K562 (cell line): ENCODE results near the gene SET. TPM values are rescaled to one million over a fixed set of nuclear protein-coding genes. Genes with fewer than 3 reads are reported as not detected.

Source experiments
- CAMTA2 ChIP-seq: fragments of 250-450 bp; sonication (Bioruptor Pico); conservative IDR thresholded peaks from 2 replicates; pipeline ENCODE4 v1.5.1; 2022
- ETV1 ChIP-seq: fragments of 450-650 bp; conservative IDR thresholded peaks from 2 replicates; pipeline ENCODE4 v1.6.1; 2016; ENCODE audit warnings: missing genetic modification characterization, control low read depth, low read depth, missing compliant biosample characterization
- FOXM1 ChIP-seq, 2 experiments: fragments of 450-650 bp in 1 of 2; sonication (generic) in 1 of 2; formaldehyde crosslinking in 1 of 2; IDR thresholded peaks; 2 replicates each; pipeline versions ENCODE4 v1.6.1 to v1.9.0; 2017 to 2022; ENCODE audit warnings: low read depth in 2 of 2, mild to moderate bottlenecking in 2 of 2, missing genetic modification reagents in 1 of 2, moderate library complexity in 1 of 2
- HNRNPH1 ChIP-seq: fragments of 200-400 bp; formaldehyde crosslinking; optimal IDR thresholded peaks from 2 replicates; pipeline ENCODE3; 2017; ENCODE audit warnings: low read depth, mild to moderate bottlenecking, low read length, moderate library complexity
- MXI1 ChIP-seq: IDR thresholded peaks from 2 replicates; pipeline ENCODE4 v1.6.1; 2011; ENCODE audit warnings: low read depth, mild to moderate bottlenecking, improper control_type of control experiment, low read length
- NFIX ChIP-seq: fragments of 250-450 bp; sonication (Bioruptor Pico); IDR thresholded peaks from 2 replicates; pipeline ENCODE4 v1.4.0; 2020; ENCODE audit warnings: low read depth, mild to moderate bottlenecking, moderate library complexity
- SAP30 ChIP-seq: fragments of 200-600 bp; sonication (generic); IDR thresholded peaks from 2 replicates; pipeline ENCODE4 v1.6.1; 2012; ENCODE audit warnings: borderline replicate concordance, low read depth, mild to moderate bottlenecking, moderate library complexity, low read length, control low read depth, inconsistent platforms; ENCODE audit not compliant: insufficient read depth, poor library complexity, severe bottlenecking
- TCF7 ChIP-seq: sonication (generic); IDR thresholded peaks from 2 replicates; pipeline ENCODE4 v1.6.1; 2016; ENCODE audit warnings: antibody characterized with exemption, borderline replicate concordance
- ZNF12 ChIP-seq: sonication (generic); formaldehyde crosslinking; IDR thresholded peaks from 2 replicates; pipeline ENCODE4 v1.4.0; 2020; ENCODE audit warnings: mild to moderate bottlenecking, missing genetic modification reagents
- ZNF518B ChIP-seq: fragments of 250-450 bp; sonication (Bioruptor Pico); IDR thresholded peaks from 2 replicates; pipeline ENCODE4 v1.5.0; 2021; ENCODE audit warnings: mild to moderate bottlenecking, moderate library complexity
- ZNF644 ChIP-seq: fragments of 200-800 bp; sonication (Bioruptor generic); IDR thresholded peaks from 2 replicates; pipeline ENCODE4 v1.6.1; 2016; ENCODE audit warnings: low read depth, missing genetic modification characterization, missing compliant biosample characterization
- ZNF780A ChIP-seq: fragments of 250-450 bp; sonication (Bioruptor Pico); IDR thresholded peaks from 2 replicates; pipeline ENCODE4 v1.5.0; 2021; ENCODE audit warnings: mild to moderate bottlenecking
- polyA plus RNA-seq, 8 experiments: library from polyadenylated mRNA; depleted of rRNA in 4 of 8; stranded (reverse) in 5 of 8; unstranded in 3 of 8; fragments of >200 nt; fragmentation: Nextera tagmentation in 2 of 8; fragmentation: Illumina TruSeq in 1 of 8; extraction: Ambion mirVana in 2 of 8; extraction: Trizol in 1 of 8; gene quantifications; 2 replicates each; pipeline versions ENCODE4 v1.2.1 to v1.2.3, GENCODE V29; 2011 to 2014; ENCODE audit warnings: inconsistent platforms in 1 of 8, missing spikeins in 1 of 8
- total RNA-seq, 7 experiments: library from RNA; depleted of rRNA in 6 of 7; stranded (reverse); fragments of >200 nt in 6 of 7; fragmentation: Illumina TruSeq in 2 of 7; extraction: Trizol in 2 of 7; gene quantifications; 2 replicates each; pipeline versions ENCODE4 v1.2.1 to v1.2.3, GENCODE V29; 2011 to 2021; ENCODE audit warnings: low replicate concordance in 1 of 7
- TF ChIP-seq, protein P1 (sequence below): sonication (generic); formaldehyde crosslinking; IDR thresholded peaks from 2 replicates; pipeline ENCODE4 v1.8.0; 2022; ENCODE audit warnings: missing genetic modification reagents, mild to moderate bottlenecking, moderate library complexity, borderline replicate concordance
- TF ChIP-seq, protein P2 (sequence below): sonication (generic); formaldehyde crosslinking; IDR thresholded peaks from 2 replicates; pipeline ENCODE4 v1.8.0; 2022; ENCODE audit warnings: mild to moderate bottlenecking, missing genetic modification reagents
- TF ChIP-seq, protein P3 (sequence below): fragments of 450-650 bp; formaldehyde crosslinking; IDR thresholded peaks from 2 replicates; pipeline ENCODE4 v1.4.0; 2020; ENCODE audit warnings: mild to moderate bottlenecking, moderate library complexity

Gene SET
- total and polyA plus RNA-seq, 9 of the 15 experiments (the other 6 are each of a cell fraction or from before 2014, with no cell fraction given), result 404 to 1,447 (median 907) TPM

DNA sequence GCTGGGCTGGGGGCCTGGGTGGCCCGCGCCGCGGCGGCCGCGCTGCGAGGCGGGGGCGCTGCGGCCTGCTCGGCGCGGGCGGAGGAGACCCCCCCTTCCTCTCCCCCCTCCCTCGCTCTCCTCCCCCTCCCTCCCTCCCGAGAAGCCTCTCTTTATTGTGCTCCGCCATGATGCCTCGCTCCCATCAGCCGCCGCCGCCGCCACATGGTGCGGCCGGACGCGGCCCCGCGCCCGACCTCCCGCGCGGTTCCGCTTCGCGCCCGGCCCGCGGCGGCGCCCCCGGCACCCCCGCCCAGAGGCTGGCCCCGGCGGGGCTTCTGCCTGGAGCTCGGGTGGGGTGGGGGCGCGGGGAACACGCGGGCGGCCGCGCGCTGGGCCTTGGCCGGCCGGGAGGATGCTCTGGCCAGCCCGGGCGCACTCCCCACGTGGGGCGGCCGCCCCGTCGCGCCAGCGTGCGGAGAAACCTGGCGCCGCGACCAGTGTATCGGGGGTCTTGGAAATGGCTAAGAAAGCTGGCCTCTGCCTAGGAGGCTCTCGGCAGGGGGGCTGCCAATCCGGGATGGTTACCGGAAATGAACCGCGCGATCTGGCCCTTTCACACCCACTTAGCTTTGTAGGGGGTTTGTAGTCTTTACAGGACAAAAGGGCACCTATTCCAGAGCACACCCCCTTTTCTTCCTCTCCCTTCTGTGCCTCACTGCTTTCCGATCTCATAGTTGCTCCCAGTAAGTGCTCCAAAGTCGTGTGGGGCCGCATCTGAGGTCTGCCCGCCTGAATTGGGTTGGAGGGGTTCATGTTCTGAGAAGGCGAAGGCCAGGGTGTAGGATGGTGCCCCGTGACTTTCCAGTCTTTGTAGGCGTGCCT lies 1.0 kb downstream of the SET start (continued):
- TF ChIP-seq, protein P1, sequence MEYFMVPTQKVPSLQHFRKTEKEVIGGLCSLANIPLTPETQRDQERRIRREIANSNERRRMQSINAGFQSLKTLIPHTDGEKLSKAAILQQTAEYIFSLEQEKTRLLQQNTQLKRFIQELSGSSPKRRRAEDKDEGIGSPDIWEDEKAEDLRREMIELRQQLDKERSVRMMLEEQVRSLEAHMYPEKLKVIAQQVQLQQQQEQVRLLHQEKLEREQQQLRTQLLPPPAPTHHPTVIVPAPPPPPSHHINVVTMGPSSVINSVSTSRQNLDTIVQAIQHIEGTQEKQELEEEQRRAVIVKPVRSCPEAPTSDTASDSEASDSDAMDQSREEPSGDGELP, result 0 out of 2 replicates have a peak, but pooled peaks have one; percentile 14
- TF ChIP-seq, protein P2, sequence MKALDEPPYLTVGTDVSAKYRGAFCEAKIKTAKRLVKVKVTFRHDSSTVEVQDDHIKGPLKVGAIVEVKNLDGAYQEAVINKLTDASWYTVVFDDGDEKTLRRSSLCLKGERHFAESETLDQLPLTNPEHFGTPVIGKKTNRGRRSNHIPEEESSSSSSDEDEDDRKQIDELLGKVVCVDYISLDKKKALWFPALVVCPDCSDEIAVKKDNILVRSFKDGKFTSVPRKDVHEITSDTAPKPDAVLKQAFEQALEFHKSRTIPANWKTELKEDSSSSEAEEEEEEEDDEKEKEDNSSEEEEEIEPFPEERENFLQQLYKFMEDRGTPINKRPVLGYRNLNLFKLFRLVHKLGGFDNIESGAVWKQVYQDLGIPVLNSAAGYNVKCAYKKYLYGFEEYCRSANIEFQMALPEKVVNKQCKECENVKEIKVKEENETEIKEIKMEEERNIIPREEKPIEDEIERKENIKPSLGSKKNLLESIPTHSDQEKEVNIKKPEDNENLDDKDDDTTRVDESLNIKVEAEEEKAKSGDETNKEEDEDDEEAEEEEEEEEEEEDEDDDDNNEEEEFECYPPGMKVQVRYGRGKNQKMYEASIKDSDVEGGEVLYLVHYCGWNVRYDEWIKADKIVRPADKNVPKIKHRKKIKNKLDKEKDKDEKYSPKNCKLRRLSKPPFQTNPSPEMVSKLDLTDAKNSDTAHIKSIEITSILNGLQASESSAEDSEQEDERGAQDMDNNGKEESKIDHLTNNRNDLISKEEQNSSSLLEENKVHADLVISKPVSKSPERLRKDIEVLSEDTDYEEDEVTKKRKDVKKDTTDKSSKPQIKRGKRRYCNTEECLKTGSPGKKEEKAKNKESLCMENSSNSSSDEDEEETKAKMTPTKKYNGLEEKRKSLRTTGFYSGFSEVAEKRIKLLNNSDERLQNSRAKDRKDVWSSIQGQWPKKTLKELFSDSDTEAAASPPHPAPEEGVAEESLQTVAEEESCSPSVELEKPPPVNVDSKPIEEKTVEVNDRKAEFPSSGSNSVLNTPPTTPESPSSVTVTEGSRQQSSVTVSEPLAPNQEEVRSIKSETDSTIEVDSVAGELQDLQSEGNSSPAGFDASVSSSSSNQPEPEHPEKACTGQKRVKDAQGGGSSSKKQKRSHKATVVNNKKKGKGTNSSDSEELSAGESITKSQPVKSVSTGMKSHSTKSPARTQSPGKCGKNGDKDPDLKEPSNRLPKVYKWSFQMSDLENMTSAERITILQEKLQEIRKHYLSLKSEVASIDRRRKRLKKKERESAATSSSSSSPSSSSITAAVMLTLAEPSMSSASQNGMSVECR, result peak; percentile 50; the same call in 1 of the 2 replicates
- TF ChIP-seq ZNF12 (CRISPR knock-in tag) (peak; percentile 59; the same call in 1 of the 2 replicates), ZNF780A (no peak), ETV1 (peak; percentile 32; the same call in 1 of the 2 replicates), FOXM1 (IDR thresholded peaks at IDR 0.05; ENCODE audit: low read depth) (no peak), FOXM1 (CRISPR knock-in tag; IDR thresholded peaks at IDR 0.05; ENCODE audit: low read depth) (no peak), TCF7 (no peak), ZNF644 (tag) (no peak), SAP30 (peak; percentile 95), ZNF518B (CRISPR knock-in tag) (no peak), CAMTA2 (CRISPR knock-in tag) (no peak), NFIX (CRISPR knock-in tag) (no peak), HNRNPH1 (no peak), MXI1 (no peak)
- TF ChIP-seq, protein P3, sequence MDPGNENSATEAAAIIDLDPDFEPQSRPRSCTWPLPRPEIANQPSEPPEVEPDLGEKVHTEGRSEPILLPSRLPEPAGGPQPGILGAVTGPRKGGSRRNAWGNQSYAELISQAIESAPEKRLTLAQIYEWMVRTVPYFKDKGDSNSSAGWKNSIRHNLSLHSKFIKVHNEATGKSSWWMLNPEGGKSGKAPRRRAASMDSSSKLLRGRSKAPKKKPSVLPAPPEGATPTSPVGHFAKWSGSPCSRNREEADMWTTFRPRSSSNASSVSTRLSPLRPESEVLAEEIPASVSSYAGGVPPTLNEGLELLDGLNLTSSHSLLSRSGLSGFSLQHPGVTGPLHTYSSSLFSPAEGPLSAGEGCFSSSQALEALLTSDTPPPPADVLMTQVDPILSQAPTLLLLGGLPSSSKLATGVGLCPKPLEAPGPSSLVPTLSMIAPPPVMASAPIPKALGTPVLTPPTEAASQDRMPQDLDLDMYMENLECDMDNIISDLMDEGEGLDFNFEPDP (CRISPR knock-in tag), result no peak
